ENCODE data around the gene COL6A3. TPM values are rescaled to one million over a fixed set of nuclear protein-coding genes. Genes with fewer than 3 reads are reported as not detected.

The COL6A3 gene
- total RNA-seq, 1 donor from 2014 or later = 124 TPM

GRCh38 chr2:237378650-237379049, 35.3 kb downstream of the COL6A3 start:
- Histone ChIP-seq H3K4me3 (ENCODE audit: low read depth, low read length) (no peak overlapping the region), H3K27me3 (ENCODE audit: control insufficient read depth, insufficient read depth, low read length) (no peaks in the 10 kb centered on the region), H3K36me3 (ENCODE audit: control insufficient read depth, insufficient read depth, low read length) (no peaks in the 10 kb centered on the region)
- DNase-seq (ENCODE audit: low read depth) = no peak
- TF ChIP-seq CTCF (IDR thresholded peaks at IDR 0.05; ENCODE audit: insufficient read depth, low read length, poor library complexity, severe bottlenecking) = no peak

GRCh38 chr2:237374284-237375060, 39.5 kb downstream of the COL6A3 start:
- no peak for DNase-seq (ENCODE audit: low read depth)
- H3K27me3 ChIP-seq (ENCODE audit: control insufficient read depth, insufficient read depth, low read length) = no peaks in the 10 kb centered on the region
- no peaks in the 10 kb centered on the region for H3K36me3 ChIP-seq (ENCODE audit: control insufficient read depth, insufficient read depth, low read length)
- no peak overlapping the region for H3K4me3 ChIP-seq (ENCODE audit: low read depth, low read length)
- TF ChIP-seq CTCF (IDR thresholded peaks at IDR 0.05; ENCODE audit: insufficient read depth, low read length, poor library complexity, severe bottlenecking) = no peak

GRCh38 chr2:237371856-237372255, 42.1 kb downstream of the COL6A3 start:
- H3K4me3 ChIP-seq (ENCODE audit: low read depth, low read length) = no peak overlapping the region
- no peak for DNase-seq (ENCODE audit: low read depth)
- H3K27me3 ChIP-seq (ENCODE audit: control insufficient read depth, insufficient read depth, low read length) = no peaks in the 10 kb centered on the region
- H3K36me3 ChIP-seq (ENCODE audit: control insufficient read depth, insufficient read depth, low read length) = no peaks in the 10 kb centered on the region
- TF ChIP-seq CTCF (IDR thresholded peaks at IDR 0.05; ENCODE audit: insufficient read depth, low read length, poor library complexity, severe bottlenecking) = no peak

- no peak for TF ChIP-seq CTCF (IDR thresholded peaks at IDR 0.05; ENCODE audit: insufficient read depth, low read length, poor library complexity, severe bottlenecking)
- DNase-seq (ENCODE audit: low read depth) = no peak
- H3K36me3 ChIP-seq (ENCODE audit: control insufficient read depth, insufficient read depth, low read length) = no peaks in the 10 kb centered on the region
- no peaks in the 10 kb centered on the region for H3K27me3 ChIP-seq (ENCODE audit: control insufficient read depth, insufficient read depth, low read length)
- no peak overlapping the region for H3K4me3 ChIP-seq (ENCODE audit: low read depth, low read length)
These were observed 48.3 kb downstream of the COL6A3 start for GRCh38 chr2:237365671-237366070.

GRCh38 chr2:237364655-237365054, 49.3 kb downstream of the COL6A3 start:
- H3K36me3 ChIP-seq (ENCODE audit: control insufficient read depth, insufficient read depth, low read length) = no peaks in the 10 kb centered on the region
- no peak overlapping the region for H3K4me3 ChIP-seq (ENCODE audit: low read depth, low read length)
- no peak for DNase-seq (ENCODE audit: low read depth)
- TF ChIP-seq CTCF (IDR thresholded peaks at IDR 0.05; ENCODE audit: insufficient read depth, low read length, poor library complexity, severe bottlenecking) = no peak
- H3K27me3 ChIP-seq (ENCODE audit: control insufficient read depth, insufficient read depth, low read length) = peaks cover 4% of the 10 kb centered on the region
